IPS-15b (cell line): ENCODE measurements around the gene CGB1.
"Not testable (repeated sequence)": the region's sequence is repeated elsewhere in the genome, so short reads cannot be mapped to it uniquely, and the experiment has no call there.

ENCODE experiments used
- H3K27me3 ChIP-seq: one replicate; pipeline ENCODE4 v1.6.1; 2013; ENCODE audit warnings: low read length; ENCODE audit not compliant: control insufficient read depth, insufficient read depth
- H3K36me3 ChIP-seq: one replicate; pipeline ENCODE4 v1.6.1; 2013; ENCODE audit warnings: low read length; ENCODE audit not compliant: control insufficient read depth, insufficient read depth
- H3K4me1 ChIP-seq: one replicate; pipeline ENCODE4 v1.6.1; 2013; ENCODE audit warnings: mild to moderate bottlenecking, low read length; ENCODE audit not compliant: control insufficient read depth, insufficient read depth
- H3K4me3 ChIP-seq: one replicate; pipeline ENCODE4 v1.5.1; 2013; ENCODE audit warnings: low read depth, low read length
- H3K9ac ChIP-seq: one replicate; pipeline ENCODE4 v1.6.1; 2013; ENCODE audit warnings: low read depth, mild to moderate bottlenecking, low read length
- H3K9me3 ChIP-seq: one replicate; pipeline ENCODE4 v1.6.1; 2013; ENCODE audit warnings: mild to moderate bottlenecking, low read length; ENCODE audit not compliant: control insufficient read depth, insufficient read depth

Gene CGB1

GRCh38 chr19:49030323-49030722 is 6.4 kb downstream of the CGB1 start:
- H3K27me3 ChIP-seq, H3K36me3 ChIP-seq, H3K9me3 ChIP-seq, H3K4me3 ChIP-seq, H3K9ac ChIP-seq, H3K4me1 ChIP-seq: not testable (repeated sequence)

DNA sequence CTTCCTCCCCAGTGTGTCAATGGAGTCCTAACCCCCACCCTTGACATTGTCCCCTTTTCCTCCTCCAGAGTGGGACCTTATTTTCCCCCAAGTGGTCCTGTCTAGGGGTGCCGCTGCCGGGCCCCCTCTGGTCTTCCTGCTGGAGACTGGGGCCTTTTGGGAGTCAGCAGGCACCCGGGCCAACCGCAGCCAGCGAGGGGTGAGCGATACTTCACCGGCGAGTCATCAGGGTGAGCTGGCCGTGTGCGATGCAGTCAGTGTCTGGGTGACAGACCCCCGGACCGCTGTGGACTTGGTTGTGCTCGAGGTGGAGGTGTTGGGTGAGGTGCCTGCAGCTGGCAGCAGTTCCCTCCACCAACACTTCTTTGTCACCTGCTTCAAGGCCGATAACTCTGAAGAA is 6.9 kb downstream of the CGB1 start:
- not testable (repeated sequence) for H3K4me1 ChIP-seq

DNA sequence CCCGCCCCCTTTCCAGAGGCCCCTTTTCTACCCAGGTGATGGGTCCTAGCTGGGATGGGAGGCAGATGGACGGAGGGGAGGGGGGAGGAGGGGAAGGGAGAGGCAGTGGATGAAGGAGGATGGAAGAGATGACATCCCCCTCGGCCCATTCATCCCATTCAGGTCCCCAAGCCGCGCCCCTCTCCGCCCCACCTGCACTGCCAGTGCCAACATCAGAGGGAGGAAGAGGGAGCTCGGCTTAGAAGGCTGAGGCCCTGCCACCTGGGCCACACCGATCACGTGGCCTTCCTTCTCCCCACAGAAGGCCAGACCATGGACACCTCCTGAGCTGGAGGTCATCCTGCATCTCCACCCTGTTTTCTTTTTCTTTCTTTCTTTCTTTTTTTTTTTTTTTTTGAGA is 8.0 kb downstream of the CGB1 start:
- not testable (repeated sequence) for H3K36me3 ChIP-seq, H3K27me3 ChIP-seq, H3K9me3 ChIP-seq, H3K9ac ChIP-seq, H3K4me1 ChIP-seq, H3K4me3 ChIP-seq

More for the DNA sequence above, 6.9 kb downstream of the CGB1 start:
- not testable (repeated sequence) for H3K27me3 ChIP-seq, H3K9ac ChIP-seq, H3K36me3 ChIP-seq, H3K4me3 ChIP-seq, H3K9me3 ChIP-seq

GRCh38 chr19:49025599-49025998 is 11.1 kb downstream of the CGB1 start:
- not testable (repeated sequence) for H3K9me3 ChIP-seq, H3K4me3 ChIP-seq, H3K9ac ChIP-seq

GRCh38 chr19:49025088-49025487 is 11.6 kb downstream of the CGB1 start:
- H3K27me3 ChIP-seq, result peaks cover 18% of the 10 kb centered on the region
- H3K36me3 ChIP-seq, H3K9ac ChIP-seq, H3K4me1 ChIP-seq, H3K9me3 ChIP-seq, H3K4me3 ChIP-seq: not testable (repeated sequence)

More at GRCh38 chr19:49025599-49025998, 11.1 kb downstream of the CGB1 start:
- not testable (repeated sequence) for H3K4me1 ChIP-seq, H3K36me3 ChIP-seq
- peaks cover 13% of the 10 kb centered on the region for H3K27me3 ChIP-seq

DNA sequence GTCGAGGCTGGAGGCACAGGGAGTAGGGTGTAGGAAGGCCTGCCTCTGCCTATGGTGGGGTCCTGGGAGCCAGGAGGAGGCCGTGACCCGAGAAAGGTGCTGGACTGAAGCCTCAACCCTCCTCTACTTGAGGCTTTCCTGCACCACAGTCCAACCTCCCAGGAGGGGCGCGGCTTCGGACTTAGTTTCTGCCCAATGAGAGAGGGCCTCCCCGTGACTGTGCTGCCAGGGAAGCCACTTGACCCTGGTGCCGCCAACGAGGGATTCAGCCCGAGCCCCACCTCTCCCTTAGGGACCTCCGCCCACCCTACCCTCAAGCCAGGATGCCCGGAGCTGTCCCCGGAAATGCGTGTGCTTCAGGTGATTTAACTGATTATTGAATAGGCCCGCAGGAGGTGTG is 12.5 kb downstream of the CGB1 start, which contains the start of gene CGB3:
Gene CGB3, minus strand, starts transcription at position 101 of the 400 bp plus-strand sequence. CDS start 362 bp downstream, outside the sequence.
- not testable (repeated sequence) for H3K9ac ChIP-seq, H3K36me3 ChIP-seq

GRCh38 chr19:49022116-49022515 is 14.6 kb downstream of the CGB1 start:
- H3K4me1 ChIP-seq, result peaks cover 9% of the 10 kb centered on the region
- H3K27me3 ChIP-seq, result peaks cover 30% of the 10 kb centered on the region
- no peaks in the 10 kb centered on the region for H3K9me3 ChIP-seq
- H3K9ac ChIP-seq, result no peak overlapping the region
- H3K36me3 ChIP-seq, result no peaks in the 10 kb centered on the region
- no peak overlapping the region for H3K4me3 ChIP-seq

More for the DNA sequence above, 12.5 kb downstream of the CGB1 start, which contains the start of gene CGB3:
- H3K9me3 ChIP-seq, H3K4me1 ChIP-seq, H3K4me3 ChIP-seq: not testable (repeated sequence)
- H3K27me3 ChIP-seq, result peaks cover 18% of the 10 kb centered on the region

DNA sequence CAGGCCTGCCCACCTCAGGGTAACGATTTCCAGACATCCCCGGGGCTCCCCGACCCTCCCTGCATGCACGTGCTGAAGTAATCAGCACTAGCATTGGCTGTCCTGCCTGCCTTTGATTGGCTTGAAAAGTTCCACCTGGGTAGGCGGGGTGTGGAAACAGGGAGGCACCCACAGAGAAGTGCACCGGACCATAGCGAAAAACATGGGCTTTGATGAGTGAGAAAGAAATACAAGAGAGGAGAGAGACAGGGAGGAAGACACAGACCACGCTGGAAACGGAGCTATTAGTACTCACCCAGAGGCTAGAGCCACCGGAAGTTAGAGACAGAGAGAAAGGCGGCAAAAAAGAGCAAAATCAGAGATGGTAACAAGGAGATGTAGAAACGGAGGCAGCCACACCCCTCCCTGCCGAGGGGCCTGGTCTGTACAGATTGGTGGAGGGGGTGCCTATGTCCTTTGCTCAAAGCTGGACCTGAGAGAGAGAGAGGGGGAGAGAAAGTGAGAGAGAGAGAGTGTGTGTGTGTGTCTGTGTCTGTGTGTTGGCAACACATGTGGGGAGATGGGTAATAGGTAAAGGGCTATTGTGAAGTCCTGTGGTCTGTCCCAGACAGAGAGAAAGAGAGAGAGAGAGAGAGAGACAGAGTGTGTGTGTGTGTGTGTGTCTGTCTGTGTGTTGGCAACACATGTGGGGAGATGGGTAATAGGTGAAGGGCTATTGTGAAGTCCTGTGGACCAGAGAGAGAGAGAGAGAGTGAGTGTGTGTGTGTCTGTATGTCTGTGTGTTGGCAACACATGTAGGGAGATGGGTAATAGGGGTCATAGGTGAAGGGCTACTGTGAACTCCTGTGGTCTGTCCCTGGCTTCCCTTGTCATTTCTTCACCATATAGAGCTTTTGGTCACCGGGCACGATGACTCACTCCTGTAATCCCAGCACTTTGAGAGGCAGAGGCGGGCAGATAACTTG is 15.5 kb downstream of the CGB1 start:
- H3K9me3 ChIP-seq, result no peaks in the 10 kb centered on the region
- H3K4me1 ChIP-seq, result peaks cover 9% of the 10 kb centered on the region
- H3K36me3 ChIP-seq, result peaks cover 1% of the 10 kb centered on the region
- H3K9ac ChIP-seq, result no peak overlapping the region
- H3K4me3 ChIP-seq, result no peak overlapping the region
- H3K27me3 ChIP-seq, result peaks cover 30% of the 10 kb centered on the region

- Histone ChIP-seq H3K9me3 (no peaks in the 10 kb centered on the region), H3K4me3 (peak overlapping the region; percentile 30), H3K36me3 (peaks cover 10% of the 10 kb centered on the region), H3K9ac (no peak overlapping the region), H3K4me1 (peaks cover 9% of the 10 kb centered on the region), H3K27me3 (peaks cover 30% of the 10 kb centered on the region)
Observed at GRCh38 chr19:49020342-49020741, 16.4 kb downstream of the CGB1 start.

GRCh38 chr19:49019242-49019932 is 17.3 kb downstream of the CGB1 start:
- H3K36me3 ChIP-seq, result peaks cover 18% of the 10 kb centered on the region
- no peak overlapping the region for H3K9ac ChIP-seq
- H3K4me3 ChIP-seq, result peak overlapping the region; percentile 53
- H3K27me3 ChIP-seq, result peaks cover 30% of the 10 kb centered on the region
- H3K4me1 ChIP-seq, result peaks cover 9% of the 10 kb centered on the region
- H3K9me3 ChIP-seq, result no peaks in the 10 kb centered on the region

- H3K9ac ChIP-seq, H3K9me3 ChIP-seq, H3K4me1 ChIP-seq: not testable (repeated sequence)
- Histone ChIP-seq H3K4me3 (peak overlapping the region; percentile 50), H3K27me3 (peaks cover 30% of the 10 kb centered on the region), H3K36me3 (peaks cover 25% of the 10 kb centered on the region)
Observed at GRCh38 chr19:49018388-49019241, 18.1 kb downstream of the CGB1 start.
